Mesothelial cell of epicardium (in vitro differentiated cells): Measurements from ENCODE around the gene SEMA3A. TPM values are rescaled to one million over a fixed set of nuclear protein-coding genes. Genes with fewer than 3 reads are reported as not detected.

Experiments used
- DNase-seq, 2 experiments: peaks; one replicate each; pipeline ENCODE4 v3.0.0; 2021; ENCODE audit warnings: low spot score in 2 of 2; ENCODE audit not compliant: unreplicated experiment in 2 of 2
- H3K27ac Mint-ChIP-seq: 2 replicates; pipeline ENCODE4 v1.8.0; 2021; ENCODE audit warnings: mixed read lengths
- H3K27me3 Mint-ChIP-seq: 2 replicates; pipeline ENCODE4 v1.8.0; 2021; ENCODE audit warnings: low read depth, mixed read lengths
- H3K36me3 Mint-ChIP-seq: 2 replicates; pipeline ENCODE4 v1.8.0; 2021; ENCODE audit warnings: mixed read lengths
- H3K4me1 Mint-ChIP-seq: 2 replicates; pipeline ENCODE4 v1.8.0; 2021; ENCODE audit warnings: mixed read lengths
- H3K4me3 Mint-ChIP-seq: 2 replicates; pipeline ENCODE4 v1.8.0; 2021; ENCODE audit warnings: mild to moderate bottlenecking, moderate library complexity, mixed read lengths
- H3K9me3 Mint-ChIP-seq: 2 replicates; pipeline ENCODE4 v1.8.0; 2021; ENCODE audit warnings: mixed read lengths
- total RNA-seq: library from RNA; stranded (reverse); gene quantifications from 3 replicates; pipeline ENCODE4 v1.2.1, GENCODE V29; 2021
- TF ChIP-seq, protein P1 (sequence below): fragments of 200-600 bp; sonication (generic); IDR thresholded peaks from one replicate; pipeline ENCODE4 v1.5.0; 2021; ENCODE audit warnings: antibody characterized with exemption; ENCODE audit not compliant: unreplicated experiment

Gene SEMA3A
- total RNA-seq, 1 donor from 2014 or later = 44.4 TPM

- H3K27ac Mint-ChIP-seq = peak overlapping the region; percentile 44
- peaks cover 25% of the 10 kb centered on the region for H3K4me1 Mint-ChIP-seq
- no peak for DNase-seq
- TF ChIP-seq, protein P1, sequence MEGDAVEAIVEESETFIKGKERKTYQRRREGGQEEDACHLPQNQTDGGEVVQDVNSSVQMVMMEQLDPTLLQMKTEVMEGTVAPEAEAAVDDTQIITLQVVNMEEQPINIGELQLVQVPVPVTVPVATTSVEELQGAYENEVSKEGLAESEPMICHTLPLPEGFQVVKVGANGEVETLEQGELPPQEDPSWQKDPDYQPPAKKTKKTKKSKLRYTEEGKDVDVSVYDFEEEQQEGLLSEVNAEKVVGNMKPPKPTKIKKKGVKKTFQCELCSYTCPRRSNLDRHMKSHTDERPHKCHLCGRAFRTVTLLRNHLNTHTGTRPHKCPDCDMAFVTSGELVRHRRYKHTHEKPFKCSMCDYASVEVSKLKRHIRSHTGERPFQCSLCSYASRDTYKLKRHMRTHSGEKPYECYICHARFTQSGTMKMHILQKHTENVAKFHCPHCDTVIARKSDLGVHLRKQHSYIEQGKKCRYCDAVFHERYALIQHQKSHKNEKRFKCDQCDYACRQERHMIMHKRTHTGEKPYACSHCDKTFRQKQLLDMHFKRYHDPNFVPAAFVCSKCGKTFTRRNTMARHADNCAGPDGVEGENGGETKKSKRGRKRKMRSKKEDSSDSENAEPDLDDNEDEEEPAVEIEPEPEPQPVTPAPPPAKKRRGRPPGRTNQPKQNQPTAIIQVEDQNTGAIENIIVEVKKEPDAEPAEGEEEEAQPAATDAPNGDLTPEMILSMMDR = no peak
- no peaks in the 10 kb centered on the region for H3K9me3 Mint-ChIP-seq
- H3K4me3 Mint-ChIP-seq = no peak overlapping the region
- H3K27me3 Mint-ChIP-seq = no peaks in the 10 kb centered on the region
- H3K36me3 Mint-ChIP-seq = peaks cover 18% of the 10 kb centered on the region
Measured at GRCh38 chr7:83964318-83964717, 230.3 kb downstream of the SEMA3A start.

GRCh38 chr7:83957333-83957732, 237.3 kb downstream of the SEMA3A start:
- no peak overlapping the region for H3K4me3 Mint-ChIP-seq
- H3K9me3 Mint-ChIP-seq = peaks cover 10% of the 10 kb centered on the region
- no peaks in the 10 kb centered on the region for H3K27me3 Mint-ChIP-seq
- TF ChIP-seq, protein P1 = no peak
- DNase-seq = no peak
- peaks cover 11% of the 10 kb centered on the region for H3K36me3 Mint-ChIP-seq
- no peak overlapping the region for H3K27ac Mint-ChIP-seq
- peaks cover 35% of the 10 kb centered on the region for H3K4me1 Mint-ChIP-seq

- peaks cover 35% of the 10 kb centered on the region for H3K4me1 Mint-ChIP-seq
- TF ChIP-seq, protein P1 = no peak
- peaks cover 10% of the 10 kb centered on the region for H3K9me3 Mint-ChIP-seq
- peak overlapping the region; percentile 0 for H3K27ac Mint-ChIP-seq
- DNase-seq = no peak
- no peak overlapping the region for H3K4me3 Mint-ChIP-seq
- no peaks in the 10 kb centered on the region for H3K27me3 Mint-ChIP-seq
- peaks cover 5% of the 10 kb centered on the region for H3K36me3 Mint-ChIP-seq
Measured at GRCh38 chr7:83956104-83956503, 238.5 kb downstream of the SEMA3A start.

- no peak overlapping the region for H3K4me3 Mint-ChIP-seq
- H3K27me3 Mint-ChIP-seq = no peaks in the 10 kb centered on the region
- TF ChIP-seq, protein P1 = no peak
- no peaks in the 10 kb centered on the region for H3K36me3 Mint-ChIP-seq
- DNase-seq = no peak
- peaks cover 13% of the 10 kb centered on the region for H3K9me3 Mint-ChIP-seq
- peaks cover 30% of the 10 kb centered on the region for H3K4me1 Mint-ChIP-seq
- no peak overlapping the region for H3K27ac Mint-ChIP-seq
Measured at GRCh38 chr7:83952236-83952635, 242.4 kb downstream of the SEMA3A start.

DNA sequence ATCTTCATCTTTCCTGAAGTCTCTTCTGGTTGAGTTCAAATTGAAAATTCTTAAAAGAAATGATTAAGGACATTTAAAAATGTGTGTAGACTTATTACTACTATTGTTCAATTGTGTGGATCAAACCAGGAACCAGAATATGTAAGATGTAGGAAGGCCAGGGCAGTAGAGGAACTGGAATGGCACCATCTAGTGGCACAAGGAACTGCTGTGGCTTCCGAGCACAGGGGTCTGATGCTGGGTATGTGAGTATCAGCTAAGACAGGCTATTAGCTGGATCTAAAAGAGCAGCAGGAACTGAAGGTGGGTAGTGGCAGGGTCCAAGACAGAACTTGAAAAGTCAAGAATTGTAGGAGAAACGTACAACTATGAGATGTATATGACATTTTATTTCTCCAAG, 247.3 kb downstream of the SEMA3A start:
- Mint-ChIP-seq H3K36me3 (no peaks in the 10 kb centered on the region), H3K27ac (no peak overlapping the region), H3K9me3 (peaks cover 8% of the 10 kb centered on the region), H3K4me3 (no peak overlapping the region), H3K27me3 (no peaks in the 10 kb centered on the region), H3K4me1 (peaks cover 16% of the 10 kb centered on the region)
- TF ChIP-seq, protein P1 = no peak
- no peak for DNase-seq

GRCh38 chr7:83946801-83947200, 247.8 kb downstream of the SEMA3A start:
- H3K4me1 Mint-ChIP-seq = peaks cover 16% of the 10 kb centered on the region
- H3K4me3 Mint-ChIP-seq = no peak overlapping the region
- H3K36me3 Mint-ChIP-seq = no peaks in the 10 kb centered on the region
- TF ChIP-seq, protein P1 = no peak
- H3K27ac Mint-ChIP-seq = no peak overlapping the region
- H3K9me3 Mint-ChIP-seq = peaks cover 8% of the 10 kb centered on the region
- no peak for DNase-seq
- no peaks in the 10 kb centered on the region for H3K27me3 Mint-ChIP-seq
